AG09309 (cell line): ENCODE data around the gene SMPD1.

ENCODE experiments used
- DNase-seq: peaks from one replicate; pipeline ENCODE4 v3.0.0-alpha.2; 2010; ENCODE audit warnings: low read depth
- H3K4me3 ChIP-seq: 2 replicates; pipeline ENCODE4 v1.5.1; 2011; ENCODE audit warnings: mild to moderate bottlenecking, low read depth, low read length, moderate library complexity; ENCODE audit not compliant: control insufficient read depth
- CTCF ChIP-seq: IDR thresholded peaks from 2 replicates; pipeline ENCODE4 v1.5.1; 2011; ENCODE audit warnings: mild to moderate bottlenecking, low read depth, low read length, inconsistent platforms; ENCODE audit not compliant: insufficient read depth, control insufficient read depth; ENCODE audit errors: missing control alignments

Gene SMPD1

GRCh38 chr11:6365659-6366058 lies 24.6 kb upstream of the SMPD1 start:
- no peak for DNase-seq
- no peak overlapping the region for H3K4me3 ChIP-seq
- no peak for TF ChIP-seq CTCF

GRCh38 chr11:6371825-6372224 lies 18.4 kb upstream of the SMPD1 start:
- no peak for DNase-seq

GRCh38 chr11:6377902-6378639 lies 12.2 kb upstream of the SMPD1 start:
- no peak for TF ChIP-seq CTCF
- H3K4me3 ChIP-seq: no peak overlapping the region
- DNase-seq: no peak

More at GRCh38 chr11:6371825-6372224, 18.4 kb upstream of the SMPD1 start:
- no peak overlapping the region for H3K4me3 ChIP-seq
- no peak for TF ChIP-seq CTCF

GRCh38 chr11:6378640-6378989 lies 11.7 kb upstream of the SMPD1 start:
- TF ChIP-seq CTCF: no peak
- H3K4me3 ChIP-seq: no peak overlapping the region

GRCh38 chr11:6385046-6385777 lies 5.1 kb upstream of the SMPD1 start:
- no peak overlapping the region for H3K4me3 ChIP-seq

More at GRCh38 chr11:6378640-6378989, 11.7 kb upstream of the SMPD1 start:
- DNase-seq: no peak

More at GRCh38 chr11:6385046-6385777, 5.1 kb upstream of the SMPD1 start:
- no peak for DNase-seq
- TF ChIP-seq CTCF: no peak
